DND-41 (cell line): ENCODE results near the gene CGRRF1.
A peak's percentile ranks its signal among the peaks of the same experiment; 100 is the strongest.

Experiments used
- CTCF ChIP-seq: IDR thresholded peaks from 2 replicates; pipeline ENCODE4 v1.5.1; 2012; ENCODE audit warnings: borderline replicate concordance, low read length, moderate library complexity, mild to moderate bottlenecking; ENCODE audit not compliant: poor library complexity, severe bottlenecking; ENCODE audit errors: extremely low read depth
- EZH2 ChIP-seq: IDR thresholded peaks from 3 replicates; pipeline ENCODE4 v1.6.1; 2012; ENCODE audit warnings: borderline replicate concordance, low read depth, mild to moderate bottlenecking, moderate library complexity, low read length, inconsistent platforms; ENCODE audit not compliant: severe bottlenecking

- TF ChIP-seq EZH2 (no peak), CTCF (peak; percentile 62)
These were observed 20.9 kb upstream of the CGRRF1 start, which contains the start of gene GMFB for GRCh38 chr14:54488646-54489317.
